HEK293T (cell line): ENCODE data around the gene TRPM2.

Experiments
- ARNT ChIP-seq: fragments of 450-650 bp; IDR thresholded peaks from 2 replicates; pipeline ENCODE4 v1.6.1; 2017; ENCODE audit warnings: mild to moderate bottlenecking
- CTBP1 ChIP-seq: fragments of 450-650 bp; IDR thresholded peaks from 2 replicates; pipeline ENCODE4 v1.6.1; 2016; ENCODE audit warnings: borderline replicate concordance
- NFRKB ChIP-seq: fragments of 450-650 bp; IDR thresholded peaks from 2 replicates; pipeline ENCODE4 v1.6.1; 2016; ENCODE audit warnings: mild to moderate bottlenecking, moderate library complexity
- SUZ12 ChIP-seq: fragments of 450-650 bp; IDR thresholded peaks from 2 replicates; pipeline ENCODE4 v1.6.1; 2016; ENCODE audit warnings: mild to moderate bottlenecking

GRCh38 chr21:44473915-44474555, 120.6 kb downstream of the TRPM2 start:
- no peak for TF ChIP-seq NFRKB
- no peak for TF ChIP-seq SUZ12
- TF ChIP-seq ARNT: no peak
- no peak for TF ChIP-seq CTBP1
